Caco-2 (cell line): ENCODE data around the gene PTGS1. TPM values are rescaled to one million over a fixed set of nuclear protein-coding genes. Genes with fewer than 3 reads are reported as not detected.

ENCODE experiments used
- BruUV-seq: library from RNA; stranded (reverse); fragments of 400-500 nt; replicated peaks from 2 replicates; lab custom pipeline; 2021; lab: Mats Ljungman, UMichigan
- CTCF ChIA-PET: fragments of 300-600 bp; sonication (Branson Sonifier 250); formaldehyde crosslinking; loops from one replicate; lab custom pipeline; 2022; ENCODE audit warnings: antibody characterized with exemption; lab: Charles Lee
- POLR2A ChIA-PET: fragments of 300-600 bp; sonication (Branson Sonifier 250); formaldehyde crosslinking; loops from one replicate; lab custom pipeline; 2022; ENCODE audit warnings: antibody characterized with exemption; lab: Charles Lee
- DNase-seq, 2 experiments: peaks; one replicate each; pipeline versions ENCODE4 v3.0.0 to v3.0.0-alpha.2; 2020 to 2022
- H3K27me3 ChIP-seq: replicated peaks from 2 replicates; pipeline ENCODE4 v1.6.0; 2011; ENCODE audit warnings: low read length; ENCODE audit not compliant: control insufficient read depth, insufficient read depth
- H3K36me3 ChIP-seq: 2 replicates; pipeline ENCODE4 v1.5.1; 2011; ENCODE audit warnings: low read length; ENCODE audit not compliant: control insufficient read depth, insufficient read depth
- H3K4me1 ChIP-seq: fragments of 250-450 bp; sonication (Bioruptor Pico); 2 replicates; pipeline ENCODE4 v1.5.1; 2020; ENCODE audit warnings: mild to moderate bottlenecking
- H3K4me3 ChIP-seq: 2 replicates; pipeline ENCODE4 v1.5.1; 2011; ENCODE audit warnings: low read depth, mild to moderate bottlenecking, control low read depth, low read length
- H3K9me3 ChIP-seq: fragments of 250-450 bp; sonication (Bioruptor Pico); 2 replicates; pipeline ENCODE4 v1.5.1; 2020; ENCODE audit warnings: mild to moderate bottlenecking, moderate library complexity
- H3K27ac Mint-ChIP-seq: one replicate; pipeline ENCODE4 v1.8.0; 2022; ENCODE audit warnings: mixed read lengths; ENCODE audit not compliant: unreplicated experiment
- H3K27me3 Mint-ChIP-seq: one replicate; pipeline ENCODE4 v1.8.0; 2022; ENCODE audit warnings: mixed read lengths; ENCODE audit not compliant: insufficient read depth, unreplicated experiment
- H3K36me3 Mint-ChIP-seq: one replicate; pipeline ENCODE4 v1.8.0; 2022; ENCODE audit warnings: mild to moderate bottlenecking, mixed read lengths; ENCODE audit not compliant: insufficient read depth, unreplicated experiment
- H3K4me1 Mint-ChIP-seq: one replicate; pipeline ENCODE4 v1.8.0; 2022; ENCODE audit warnings: low read depth, mixed read lengths; ENCODE audit not compliant: unreplicated experiment
- H3K4me3 Mint-ChIP-seq: one replicate; pipeline ENCODE4 v1.8.0; 2022; ENCODE audit warnings: mild to moderate bottlenecking, moderate library complexity, mixed read lengths; ENCODE audit not compliant: unreplicated experiment
- H3K9me3 Mint-ChIP-seq: one replicate; pipeline ENCODE4 v1.8.0; 2022; ENCODE audit warnings: mixed read lengths; ENCODE audit not compliant: unreplicated experiment
- CTCF ChIP-seq, 2 experiments: fragments of 200-600 bp in 1 of 2; IDR thresholded peaks; 1 replicate in 1 of 2; 2 replicates in 1 of 2; pipeline versions ENCODE4 v1.5.1 to v1.8.0; 2011 to 2022; ENCODE audit warnings: antibody characterized with exemption in 1 of 2, control low read depth in 1 of 2, inconsistent platforms in 1 of 2, low read depth in 1 of 2, low read length in 1 of 2, mild to moderate bottlenecking in 1 of 2, moderate library complexity in 1 of 2; ENCODE audit not compliant: insufficient read depth in 1 of 2, severe bottlenecking in 1 of 2, unreplicated experiment in 1 of 2
- intact Hi-C: fragments of 100-400 bp; cut with micrococcal nuclease; formaldehyde crosslinking; loops from one replicate; pipeline ENCODE4 v1.10.0; 2022; ENCODE audit not compliant: unreplicated experiment
- total RNA-seq: library from RNA; stranded (reverse); gene quantifications from 2 replicates; pipeline ENCODE4 v1.2.3, GENCODE V29; 2022

The PTGS1 gene
- total RNA-seq, 1 experiment from 2014 or later, result 0.29 TPM

- H3K4me1 ChIP-seq, result no peaks in the 10 kb centered on the region
- no peaks in the 10 kb centered on the region; the same call in 1 of the 2 replicates for H3K27me3 ChIP-seq
- Mint-ChIP-seq H3K27me3 (peaks cover 3% of the 10 kb centered on the region), H3K27ac (no peak overlapping the region), H3K4me1 (no peaks in the 10 kb centered on the region), H3K9me3 (no peaks in the 10 kb centered on the region), H3K4me3 (no peak overlapping the region), H3K36me3 (no peaks in the 10 kb centered on the region)
- no peak for DNase-seq
- TF ChIP-seq CTCF (IDR thresholded peaks at IDR 0.05; ENCODE audit: insufficient read depth in 1 of 2, low read depth in 1 of 2, low read length in 1 of 2, severe bottlenecking in 1 of 2, unreplicated experiment in 1 of 2), result no peak
- POLR2A ChIA-PET, result no interaction called here
- CTCF ChIA-PET, result no interaction called here
- intact Hi-C loops, result no loop called here
- no peaks in the 10 kb centered on the region for H3K36me3 ChIP-seq
- BruUV-seq, result no TSS peak
- no peaks in the 10 kb centered on the region for H3K9me3 ChIP-seq
- no peak overlapping the region for H3K4me3 ChIP-seq
These were observed 19.1 kb downstream of the PTGS1 start for GRCh38 chr9:122389799-122390481.

- Histone ChIP-seq H3K4me3 (no peak overlapping the region), H3K27me3 (no peaks in the 10 kb centered on the region), H3K9me3 (no peaks in the 10 kb centered on the region), H3K36me3 (no peaks in the 10 kb centered on the region), H3K4me1 (no peaks in the 10 kb centered on the region)
- TF ChIP-seq CTCF (IDR thresholded peaks at IDR 0.05; ENCODE audit: insufficient read depth in 1 of 2, low read depth in 1 of 2, low read length in 1 of 2, severe bottlenecking in 1 of 2, unreplicated experiment in 1 of 2), result no peak
- Mint-ChIP-seq H3K36me3 (no peaks in the 10 kb centered on the region), H3K9me3 (no peaks in the 10 kb centered on the region), H3K27ac (no peak overlapping the region), H3K4me1 (no peaks in the 10 kb centered on the region), H3K27me3 (peaks cover 3% of the 10 kb centered on the region), H3K4me3 (no peak overlapping the region)
- BruUV-seq, result no TSS peak
- ChIA-PET CTCF (no interaction called here), POLR2A (no interaction called here)
- DNase-seq, result no peak
- intact Hi-C loops, result no loop called here
These were observed 21.5 kb downstream of the PTGS1 start for GRCh38 chr9:122392284-122392683.

- ChIA-PET CTCF (no interaction called here), POLR2A (no interaction called here)
- Mint-ChIP-seq H3K27ac (no peak overlapping the region), H3K4me1 (no peaks in the 10 kb centered on the region), H3K9me3 (no peaks in the 10 kb centered on the region), H3K36me3 (no peaks in the 10 kb centered on the region), H3K27me3 (peaks cover 3% of the 10 kb centered on the region), H3K4me3 (no peak overlapping the region)
- Histone ChIP-seq H3K27me3 (no peaks in the 10 kb centered on the region), H3K9me3 (no peaks in the 10 kb centered on the region), H3K36me3 (no peaks in the 10 kb centered on the region), H3K4me3 (no peak overlapping the region), H3K4me1 (no peaks in the 10 kb centered on the region)
- DNase-seq, result no peak
- intact Hi-C loops, result no loop called here
- no peak for TF ChIP-seq CTCF (IDR thresholded peaks at IDR 0.05; ENCODE audit: insufficient read depth in 1 of 2, low read depth in 1 of 2, low read length in 1 of 2, severe bottlenecking in 1 of 2, unreplicated experiment in 1 of 2)
- BruUV-seq, result no TSS peak
These were observed 21.9 kb downstream of the PTGS1 start for GRCh38 chr9:122392714-122393113.
